GM23248 (cell line): ENCODE data around the gene ASS1. TPM values are rescaled to one million over a fixed set of nuclear protein-coding genes. Genes with fewer than 3 reads are reported as not detected.

Source experiments
- DNase-seq: peaks from one replicate; pipeline ENCODE4 v3.0.0-alpha.2; 2015
- H2AFZ ChIP-seq: fragments of 200-600 bp; sonication (generic); 2 replicates; pipeline ENCODE4 v1.6.1; 2016; ENCODE audit warnings: antibody characterized with exemption
- H3F3A ChIP-seq: fragments of 200-600 bp; sonication (generic); 2 replicates; pipeline ENCODE4 v1.6.1; 2016; ENCODE audit warnings: mild to moderate bottlenecking, antibody characterized with exemption, mixed run types; ENCODE audit not compliant: insufficient read depth
- H3K27ac ChIP-seq: fragments of 200-600 bp; sonication (generic); 2 replicates; pipeline ENCODE4 v1.5.1; 2016; ENCODE audit warnings: mild to moderate bottlenecking
- H3K27me3 ChIP-seq: fragments of 200-600 bp; sonication (generic); replicated peaks from 2 replicates; pipeline ENCODE4 v1.6.1; 2016; ENCODE audit warnings: mild to moderate bottlenecking; ENCODE audit not compliant: insufficient read depth
- H3K36me3 ChIP-seq: fragments of 200-600 bp; sonication (generic); 2 replicates; pipeline ENCODE4 v1.6.1; 2016; ENCODE audit warnings: low read depth, mild to moderate bottlenecking
- H3K4me1 ChIP-seq: fragments of 200-600 bp; sonication (generic); 2 replicates; pipeline ENCODE4 v1.6.1; 2016; ENCODE audit warnings: mild to moderate bottlenecking; ENCODE audit not compliant: insufficient read depth
- H3K4me2 ChIP-seq: fragments of 200-600 bp; sonication (generic); one replicate; pipeline ENCODE4 v1.6.1; 2016; ENCODE audit warnings: mild to moderate bottlenecking; ENCODE audit not compliant: unreplicated experiment
- H3K4me3 ChIP-seq: fragments of 200-600 bp; sonication (generic); 2 replicates; pipeline ENCODE4 v1.5.1; 2016; ENCODE audit warnings: mild to moderate bottlenecking
- H3K79me2 ChIP-seq: fragments of 200-600 bp; sonication (generic); 2 replicates; pipeline ENCODE4 v1.6.1; 2016; ENCODE audit warnings: mild to moderate bottlenecking; ENCODE audit not compliant: insufficient read depth
- H3K9ac ChIP-seq: fragments of 200-600 bp; sonication (generic); 2 replicates; pipeline ENCODE4 v1.6.1; 2016; ENCODE audit warnings: mild to moderate bottlenecking
- H3K9me2 ChIP-seq: fragments of 200-600 bp; sonication (generic); 2 replicates; pipeline ENCODE4 v1.6.1; 2016; ENCODE audit warnings: mixed run types, mild to moderate bottlenecking, moderate library complexity; ENCODE audit not compliant: insufficient read depth
- H3K9me3 ChIP-seq: fragments of 200-600 bp; sonication (generic); one replicate; pipeline ENCODE4 v1.6.1; 2017; ENCODE audit warnings: low read depth
- H4K20me1 ChIP-seq: fragments of 200-600 bp; sonication (generic); 2 replicates; pipeline ENCODE4 v1.6.0; 2016; ENCODE audit not compliant: insufficient read depth
- EZH2 ChIP-seq: fragments of 200-600 bp; sonication (generic); IDR thresholded peaks from 2 replicates; pipeline ENCODE4 v1.6.1; 2018; ENCODE audit warnings: antibody characterized with exemption, mild to moderate bottlenecking; ENCODE audit not compliant: insufficient read depth, poor library complexity, severe bottlenecking
- EZH2phosphoT487 ChIP-seq: fragments of 200-600 bp; sonication (generic); IDR thresholded peaks from 2 replicates; pipeline ENCODE4 v1.6.1; 2018; ENCODE audit warnings: antibody characterized with exemption, moderate library complexity, mild to moderate bottlenecking, low read depth; ENCODE audit not compliant: insufficient read depth
- WGBS, 2 experiments: methylation state at CpG; one replicate each; pipeline ENCODE4 v1.1.6; 2015 to 2017; ENCODE audit warnings: low lambda C conversion rate in 2 of 2, low coverage in 1 of 2; ENCODE audit errors: missing lambda C conversion rate in 2 of 2; 5-methylcytosine and 5-hydroxymethylcytosine counted together
- in situ Hi-C: fragments of 300-500 bp; cut with MboI; formaldehyde crosslinking; loops from 2 replicates; pipeline ENCODE4 v1.15.0; 2020
- polyA plus RNA-seq: library from polyadenylated mRNA; unstranded; fragments of >200 nt; fragmentation: Nextera tagmentation; extraction: Ambion mirVana; gene quantifications from 2 replicates; pipeline ENCODE4 v1.2.1, GENCODE V29; 2016
- total RNA-seq: library from RNA; depleted of rRNA; stranded (reverse); fragments of >200 nt; shearing (Covaris generic); gene quantifications from 2 replicates; pipeline ENCODE4 v1.2.3, GENCODE V29; 2014

The ASS1 gene
- total and polyA plus RNA-seq, 2 experiments from 2014 or later: 124 to 216 TPM

GRCh38 chr9:130484362-130485072 is 39.8 kb downstream of the ASS1 start:
- H3F3A ChIP-seq: no peaks in the 10 kb centered on the region
- no peaks in the 10 kb centered on the region for H3K4me1 ChIP-seq
- no peak for DNase-seq
- no peaks in the 10 kb centered on the region; the same call in 1 of the 2 replicates for H3K36me3 ChIP-seq
- 92 to 94% methylated on average over 20 to 21 of the region's 21 CpGs for whole genome bisulfite sequencing, 2 experiments
- TF ChIP-seq EZH2: no peak
- no peak for TF ChIP-seq EZH2phosphoT487
- no peaks in the 10 kb centered on the region for H3K9me3 ChIP-seq
- no peaks in the 10 kb centered on the region for H3K79me2 ChIP-seq
- no peak overlapping the region for H3K9ac ChIP-seq
- no peaks in the 10 kb centered on the region for H3K27me3 ChIP-seq
- in situ Hi-C loops: loop anchor here (10.0 kb wide), 1 partner anchor 200 kb away; no protein-coding TSS in a partner anchor
- H3K9me2 ChIP-seq: no peaks in the 10 kb centered on the region
- H2AFZ ChIP-seq: no peak overlapping the region
- no peak overlapping the region for H3K27ac ChIP-seq
- H3K4me3 ChIP-seq: no peak overlapping the region
- no peaks in the 10 kb centered on the region for H4K20me1 ChIP-seq
- no peak overlapping the region for H3K4me2 ChIP-seq

GRCh38 chr9:130486103-130486502 is 41.3 kb downstream of the ASS1 start:
- Histone ChIP-seq H3K27me3 (no peaks in the 10 kb centered on the region), H3K4me1 (no peaks in the 10 kb centered on the region), H3K4me3 (no peak overlapping the region), H4K20me1 (no peaks in the 10 kb centered on the region), H3K9me3 (no peaks in the 10 kb centered on the region), H2AFZ (no peak overlapping the region), H3K9ac (no peak overlapping the region), H3K4me2 (no peak overlapping the region), H3F3A (no peaks in the 10 kb centered on the region), H3K36me3 (no peaks in the 10 kb centered on the region; the same call in 1 of the 2 replicates), H3K27ac (no peak overlapping the region), H3K79me2 (no peaks in the 10 kb centered on the region), H3K9me2 (no peaks in the 10 kb centered on the region)
- WGBS, 2 experiments: 92 to 96% methylated on average over 6 of the region's 6 CpGs
- no peak for DNase-seq
- TF ChIP-seq EZH2phosphoT487: no peak
- no peak for TF ChIP-seq EZH2
- in situ Hi-C loops: loop anchor here (10.0 kb wide), 1 partner anchor 199 kb away; no protein-coding TSS in a partner anchor

- DNase-seq: no peak
- Histone ChIP-seq H4K20me1 (no peaks in the 10 kb centered on the region), H3K9me2 (no peaks in the 10 kb centered on the region), H3F3A (no peaks in the 10 kb centered on the region), H3K9me3 (no peaks in the 10 kb centered on the region), H3K27me3 (no peaks in the 10 kb centered on the region), H2AFZ (no peak overlapping the region), H3K9ac (no peak overlapping the region), H3K36me3 (peaks cover 6% of the 10 kb centered on the region; the same call in 1 of the 2 replicates), H3K4me2 (no peak overlapping the region), H3K27ac (no peak overlapping the region), H3K79me2 (no peaks in the 10 kb centered on the region), H3K4me3 (no peak overlapping the region), H3K4me1 (no peaks in the 10 kb centered on the region)
- TF ChIP-seq EZH2 (no peak), EZH2phosphoT487 (no peak)
- in situ Hi-C loops: loop anchor here (10.0 kb wide), 1 partner anchor 197 kb away; no protein-coding TSS in a partner anchor
- WGBS, 2 experiments: 84 to 87% methylated on average over 6 of the region's 6 CpGs
These were observed 42.7 kb downstream of the ASS1 start for GRCh38 chr9:130487500-130487899.

GRCh38 chr9:130488621-130489330 is 44.0 kb downstream of the ASS1 start:
- Histone ChIP-seq H3K27ac (no peak overlapping the region), H4K20me1 (no peaks in the 10 kb centered on the region), H3F3A (no peaks in the 10 kb centered on the region), H3K9me2 (no peaks in the 10 kb centered on the region), H3K4me1 (no peaks in the 10 kb centered on the region), H3K9ac (no peak overlapping the region), H3K79me2 (no peaks in the 10 kb centered on the region), H3K4me3 (no peak overlapping the region), H3K4me2 (no peak overlapping the region), H2AFZ (no peak overlapping the region), H3K27me3 (no peaks in the 10 kb centered on the region), H3K9me3 (no peaks in the 10 kb centered on the region), H3K36me3 (peaks cover 6% of the 10 kb centered on the region; the same call in 1 of the 2 replicates)
- in situ Hi-C loops: loop anchor here (10.0 kb wide), 1 partner anchor 196 kb away; no protein-coding TSS in a partner anchor
- no peak for TF ChIP-seq EZH2phosphoT487
- no peak for TF ChIP-seq EZH2
- 88 to 94% methylated on average over 17 to 18 of the region's 18 CpGs for WGBS, 2 experiments
- DNase-seq: no peak
